ENCODE results near the gene AIFM3. TPM values are rescaled to one million over a fixed set of nuclear protein-coding genes. Genes with fewer than 3 reads are reported as not detected.

The AIFM3 gene
- total and polyA plus RNA-seq, 2 donors (not counting 3 experiments of a cell fraction or from before 2014, with no cell fraction given), result 0.15 TPM; not detected in 1

DNA sequence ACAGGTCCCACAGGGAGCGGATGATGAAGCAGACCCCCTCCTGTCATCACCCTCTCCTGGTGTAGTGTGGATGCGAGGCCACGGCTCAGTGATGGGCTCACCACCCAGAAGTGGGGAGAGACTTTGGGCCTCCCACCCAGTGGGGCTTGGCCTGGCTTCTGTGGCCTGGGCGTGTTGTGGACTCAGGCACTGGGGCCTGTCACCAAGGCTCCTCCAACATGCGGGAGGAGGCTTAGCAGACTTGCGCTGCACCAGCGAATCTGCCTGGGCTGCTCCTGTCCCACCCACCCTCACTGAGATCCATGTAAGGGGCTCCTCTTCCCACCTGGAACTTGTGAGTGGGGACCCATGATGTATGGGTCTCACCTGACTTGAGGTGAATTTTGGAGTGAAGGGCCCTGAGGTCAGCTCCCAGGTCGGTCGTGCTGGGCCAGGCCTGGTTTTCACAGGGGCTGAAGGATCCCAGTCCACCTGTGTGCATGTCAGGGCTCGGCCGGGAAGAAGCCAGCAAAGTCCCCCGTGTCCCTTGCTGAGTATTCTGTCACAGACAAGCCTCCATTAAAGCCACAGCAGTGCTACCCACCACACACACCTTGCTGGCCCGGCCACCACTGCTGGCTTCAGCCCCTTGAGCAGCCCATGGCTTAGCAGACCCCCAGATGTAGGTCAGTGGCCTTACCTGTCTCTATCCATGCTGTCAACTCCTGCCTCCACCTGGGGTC lies 30.6 kb downstream of the AIFM3 start:
- Histone ChIP-seq H3K9me1 (replicated peaks; ENCODE audit: control insufficient read depth, extremely low read depth, insufficient read depth, low read length) (no peaks in the 10 kb centered on the region), H3K4me1 (ENCODE audit: control insufficient read depth, extremely low read depth, insufficient read depth, low read length) (peaks cover 16% of the 10 kb centered on the region), H3K9me3 (replicated peaks; ENCODE audit: control insufficient read depth, insufficient read depth, low read length) (no peaks in the 10 kb centered on the region), H3K4me3 (replicated peaks in 1 of 3; ENCODE audit: insufficient read depth in 1 of 3, low read depth in 1 of 3, low read length in 3 of 3) (no peak overlapping the region), H3K27me3 (ENCODE audit: control insufficient read depth in 2 of 2, insufficient read depth in 2 of 2, low read length in 2 of 2) (no peaks in the 10 kb centered on the region), H3K79me2 (ENCODE audit: control insufficient read depth, insufficient read depth, low read length) (peaks cover 15% of the 10 kb centered on the region), H3K4me2 (ENCODE audit: insufficient read depth, low read length) (no peak overlapping the region), H4K20me1 (replicated peaks; ENCODE audit: control insufficient read depth, extremely low read depth, insufficient read depth, low read length) (no peaks in the 10 kb centered on the region), H2AFZ (ENCODE audit: low read depth, low read length) (no peak overlapping the region), H3K9ac (replicated peaks; ENCODE audit: extremely low read depth, insufficient read depth, low read length) (no peak overlapping the region), H3K27ac (ENCODE audit: insufficient read depth, low read depth, low read length) (no peak overlapping the region), H3K36me3 (ENCODE audit: control insufficient read depth in 2 of 2, extremely low read depth in 1 of 2, insufficient read depth in 2 of 2, low read length in 2 of 2) (peaks cover 5 to 23% of the 10 kb centered on the region in 2 experiments)
- BruUV-seq (replicated peaks), result no TSS peak
- POLR2A ChIA-PET, result no interaction called here
- TF ChIP-seq, protein P1, sequence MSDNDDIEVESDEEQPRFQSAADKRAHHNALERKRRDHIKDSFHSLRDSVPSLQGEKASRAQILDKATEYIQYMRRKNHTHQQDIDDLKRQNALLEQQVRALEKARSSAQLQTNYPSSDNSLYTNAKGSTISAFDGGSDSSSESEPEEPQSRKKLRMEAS (IDR thresholded peaks at IDR 0.05; ENCODE audit: insufficient read depth, insufficient read length), result no peak
- no peak for TF ChIP-seq GATA2 (IDR thresholded peaks at IDR 0.05; ENCODE audit: insufficient read depth, insufficient read length, low read depth, low read length)
- FAIRE-seq (no peak), DNase-seq (ENCODE audit: low read depth, low spot score) (no peak)
- dilution Hi-C loops (cut with MboI; ENCODE audit: extremely low pct_ligation_motif_present, low sequenced_read_pairs), result no loop called here
- CTCF ChIA-PET, result no interaction called here
- intact Hi-C loops (cut with micrococcal nuclease), result no loop called here

DNA sequence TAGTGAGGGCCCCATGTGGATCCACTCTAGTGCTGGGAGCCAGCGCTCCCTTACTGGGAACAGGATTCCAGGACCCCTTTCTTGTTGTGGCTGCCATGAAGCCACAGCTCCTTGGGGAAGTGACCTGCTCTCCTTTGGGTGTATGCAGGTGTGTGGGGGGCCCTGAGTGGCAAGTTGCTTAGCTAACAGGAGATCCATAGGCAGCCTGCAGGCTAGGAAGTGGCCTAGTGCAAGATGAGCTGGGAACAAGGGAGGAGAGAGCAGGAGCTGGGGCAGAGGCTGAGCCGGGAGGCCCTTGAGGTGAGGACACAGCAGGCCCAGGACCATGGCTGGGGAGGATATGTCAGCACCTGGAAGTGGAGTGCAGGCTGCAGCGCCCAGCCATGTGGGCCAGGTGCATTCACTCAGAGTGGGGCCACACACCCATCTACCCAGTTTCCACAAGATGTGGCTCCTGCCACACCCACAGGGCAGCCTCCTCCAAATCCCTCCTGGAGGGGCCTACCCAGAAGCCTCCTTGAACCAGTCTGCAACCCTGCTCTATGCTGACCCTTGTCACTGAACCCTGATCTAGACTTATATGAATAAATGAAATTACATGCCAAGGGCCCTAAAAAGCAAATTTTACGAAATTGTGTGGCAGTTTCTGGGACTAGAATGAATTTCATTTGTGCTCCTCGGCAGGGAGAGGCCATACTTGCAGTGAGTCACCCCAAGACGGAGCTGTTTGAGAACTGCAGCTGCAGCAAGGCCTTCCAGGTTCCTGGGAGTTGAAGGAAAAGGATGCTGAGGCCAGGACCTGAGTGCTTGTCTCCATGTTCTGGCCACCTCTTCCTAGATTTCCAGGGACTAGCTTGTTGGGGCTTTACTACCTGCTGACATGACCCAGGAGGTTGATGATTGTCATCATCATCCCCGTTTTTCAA lies 31.6 kb downstream of the AIFM3 start:
- Histone ChIP-seq H2AFZ (ENCODE audit: low read depth, low read length) (no peak overlapping the region), H3K9ac (replicated peaks; ENCODE audit: extremely low read depth, insufficient read depth, low read length) (no peak overlapping the region), H3K9me1 (replicated peaks; ENCODE audit: control insufficient read depth, extremely low read depth, insufficient read depth, low read length) (no peaks in the 10 kb centered on the region), H3K4me1 (ENCODE audit: control insufficient read depth, extremely low read depth, insufficient read depth, low read length) (peaks cover 22% of the 10 kb centered on the region), H3K4me2 (ENCODE audit: insufficient read depth, low read length) (no peak overlapping the region), H3K79me2 (ENCODE audit: control insufficient read depth, insufficient read depth, low read length) (peaks cover 20% of the 10 kb centered on the region), H3K4me3 (replicated peaks in 1 of 3; ENCODE audit: insufficient read depth in 1 of 3, low read depth in 1 of 3, low read length in 3 of 3) (no peak overlapping the region), H3K9me3 (replicated peaks; ENCODE audit: control insufficient read depth, insufficient read depth, low read length) (no peaks in the 10 kb centered on the region), H3K36me3 (ENCODE audit: control insufficient read depth in 2 of 2, extremely low read depth in 1 of 2, insufficient read depth in 2 of 2, low read length in 2 of 2) (peaks cover 5 to 19% of the 10 kb centered on the region in 2 experiments), H4K20me1 (replicated peaks; ENCODE audit: control insufficient read depth, extremely low read depth, insufficient read depth, low read length) (no peaks in the 10 kb centered on the region), H3K27me3 (ENCODE audit: control insufficient read depth in 2 of 2, insufficient read depth in 2 of 2, low read length in 2 of 2) (no peaks in the 10 kb centered on the region), H3K27ac (ENCODE audit: insufficient read depth, low read depth, low read length) (no peak overlapping the region)
- CTCF ChIA-PET, result interaction anchor here (1.4 kb wide), 1 partner anchor 17 kb away, joined by 3 read pairs; the partner anchor contains the start of gene LZTR1
- dilution Hi-C loops (cut with MboI; ENCODE audit: extremely low pct_ligation_motif_present, low sequenced_read_pairs), result no loop called here
- BruUV-seq (replicated peaks), result no TSS peak
- DNase-seq (ENCODE audit: low read depth, low spot score) (no peak), FAIRE-seq (no peak)
- TF ChIP-seq, protein P2, sequence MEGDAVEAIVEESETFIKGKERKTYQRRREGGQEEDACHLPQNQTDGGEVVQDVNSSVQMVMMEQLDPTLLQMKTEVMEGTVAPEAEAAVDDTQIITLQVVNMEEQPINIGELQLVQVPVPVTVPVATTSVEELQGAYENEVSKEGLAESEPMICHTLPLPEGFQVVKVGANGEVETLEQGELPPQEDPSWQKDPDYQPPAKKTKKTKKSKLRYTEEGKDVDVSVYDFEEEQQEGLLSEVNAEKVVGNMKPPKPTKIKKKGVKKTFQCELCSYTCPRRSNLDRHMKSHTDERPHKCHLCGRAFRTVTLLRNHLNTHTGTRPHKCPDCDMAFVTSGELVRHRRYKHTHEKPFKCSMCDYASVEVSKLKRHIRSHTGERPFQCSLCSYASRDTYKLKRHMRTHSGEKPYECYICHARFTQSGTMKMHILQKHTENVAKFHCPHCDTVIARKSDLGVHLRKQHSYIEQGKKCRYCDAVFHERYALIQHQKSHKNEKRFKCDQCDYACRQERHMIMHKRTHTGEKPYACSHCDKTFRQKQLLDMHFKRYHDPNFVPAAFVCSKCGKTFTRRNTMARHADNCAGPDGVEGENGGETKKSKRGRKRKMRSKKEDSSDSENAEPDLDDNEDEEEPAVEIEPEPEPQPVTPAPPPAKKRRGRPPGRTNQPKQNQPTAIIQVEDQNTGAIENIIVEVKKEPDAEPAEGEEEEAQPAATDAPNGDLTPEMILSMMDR (IDR thresholded peaks at IDR 0.05; ENCODE audit: extremely low read depth in 1 of 2, insufficient read depth in 1 of 2, low read depth in 1 of 2, low read length in 2 of 2), result no peak
- TF ChIP-seq EZH2 (IDR thresholded peaks at IDR 0.05; ENCODE audit: borderline replicate concordance, low read depth, low read length, severe bottlenecking) (no peak), MYC (IDR thresholded peaks at IDR 0.05; ENCODE audit: low read depth, low read length) (no peak), POLR2A (IDR thresholded peaks at IDR 0.05; ENCODE audit: low read depth, low read length) (no peak), POLR2AphosphoS5 (IDR thresholded peaks at IDR 0.05; ENCODE audit: insufficient read depth, low read depth, low read length) (no peak), JUN (IDR thresholded peaks at IDR 0.05; ENCODE audit: borderline replicate concordance, insufficient read depth, insufficient read length, low read depth) (no peak), GATA2 (IDR thresholded peaks at IDR 0.05; ENCODE audit: insufficient read depth, insufficient read length, low read depth, low read length) (no peak), FOS (IDR thresholded peaks at IDR 0.05; ENCODE audit: borderline replicate concordance, insufficient read depth, low read length) (no peak)
- TF ChIP-seq, protein P1 (IDR thresholded peaks at IDR 0.05; ENCODE audit: insufficient read depth, insufficient read length), result no peak
- intact Hi-C loops (cut with micrococcal nuclease), result no loop called here
- POLR2A ChIA-PET, result interaction anchor here (1.5 kb wide), 1 partner anchor 17 kb away, joined by 6 read pairs; the partner anchor contains the start of gene LZTR1

All from endothelial cell of umbilical vein (primary cell).